ENCODE data around the gene NIM1K.

NIM1K gene

GRCh38 chr5:43232943-43233833, 41.2 kb downstream of the NIM1K start:
- no peaks in the 10 kb centered on the region for H3K36me3 ChIP-seq (ENCODE audit: insufficient read depth, low read depth, low read length)
- H3K9me3 ChIP-seq (ENCODE audit: insufficient read depth, low read depth, low read length): no peaks in the 10 kb centered on the region
- no peaks in the 10 kb centered on the region for H3K27me3 ChIP-seq (ENCODE audit: insufficient read depth, low read length)
- H3K9ac ChIP-seq (ENCODE audit: low read depth, low read length): no peak overlapping the region
- no peak overlapping the region for H3K4me3 ChIP-seq (ENCODE audit: low read length)
- H3K27ac ChIP-seq (ENCODE audit: low read length): no peak overlapping the region
- no peaks in the 10 kb centered on the region for H3K4me1 ChIP-seq (ENCODE audit: insufficient read depth, low read length)

GRCh38 chr5:43233946-43234345, 41.9 kb downstream of the NIM1K start:
- Histone ChIP-seq H3K4me3 (ENCODE audit: low read length) (no peak overlapping the region), H3K9ac (ENCODE audit: low read depth, low read length) (no peak overlapping the region)

GRCh38 chr5:43236653-43237355, 44.8 kb downstream of the NIM1K start:
- H3K27me3 ChIP-seq (ENCODE audit: insufficient read depth, low read length): no peaks in the 10 kb centered on the region
- no peaks in the 10 kb centered on the region for H3K9me3 ChIP-seq (ENCODE audit: insufficient read depth, low read depth, low read length)
- no peaks in the 10 kb centered on the region for H3K4me1 ChIP-seq (ENCODE audit: insufficient read depth, low read length)
- no peak overlapping the region for H3K27ac ChIP-seq (ENCODE audit: low read length)
- H3K36me3 ChIP-seq (ENCODE audit: insufficient read depth, low read depth, low read length): no peaks in the 10 kb centered on the region
- no peak overlapping the region for H3K4me3 ChIP-seq (ENCODE audit: low read length)
- H3K9ac ChIP-seq (ENCODE audit: low read depth, low read length): no peak overlapping the region

More at GRCh38 chr5:43233946-43234345, 41.9 kb downstream of the NIM1K start:
- Histone ChIP-seq H3K9me3 (ENCODE audit: insufficient read depth, low read depth, low read length) (no peaks in the 10 kb centered on the region), H3K36me3 (ENCODE audit: insufficient read depth, low read depth, low read length) (no peaks in the 10 kb centered on the region), H3K27ac (ENCODE audit: low read length) (no peak overlapping the region), H3K27me3 (ENCODE audit: insufficient read depth, low read length) (no peaks in the 10 kb centered on the region), H3K4me1 (ENCODE audit: insufficient read depth, low read length) (no peaks in the 10 kb centered on the region)

- no peaks in the 10 kb centered on the region for H3K27me3 ChIP-seq (ENCODE audit: insufficient read depth, low read length)
- H3K9me3 ChIP-seq (ENCODE audit: insufficient read depth, low read depth, low read length): no peaks in the 10 kb centered on the region
- no peaks in the 10 kb centered on the region for H3K36me3 ChIP-seq (ENCODE audit: insufficient read depth, low read depth, low read length)
Measured at GRCh38 chr5:43242196-43242595, 50.2 kb downstream of the NIM1K start.

GRCh38 chr5:43243270-43243669, 51.2 kb downstream of the NIM1K start:
- H3K36me3 ChIP-seq (ENCODE audit: insufficient read depth, low read depth, low read length): no peaks in the 10 kb centered on the region
- H3K4me3 ChIP-seq (ENCODE audit: low read length): no peak overlapping the region
- no peaks in the 10 kb centered on the region for H3K27me3 ChIP-seq (ENCODE audit: insufficient read depth, low read length)
- no peak overlapping the region for H3K27ac ChIP-seq (ENCODE audit: low read length)
- no peaks in the 10 kb centered on the region for H3K9me3 ChIP-seq (ENCODE audit: insufficient read depth, low read depth, low read length)
- H3K9ac ChIP-seq (ENCODE audit: low read depth, low read length): no peak overlapping the region
- H3K4me1 ChIP-seq (ENCODE audit: insufficient read depth, low read length): no peaks in the 10 kb centered on the region

More at GRCh38 chr5:43242196-43242595, 50.2 kb downstream of the NIM1K start:
- Histone ChIP-seq H3K27ac (ENCODE audit: low read length) (no peak overlapping the region), H3K9ac (ENCODE audit: low read depth, low read length) (no peak overlapping the region), H3K4me3 (ENCODE audit: low read length) (no peak overlapping the region), H3K4me1 (ENCODE audit: insufficient read depth, low read length) (no peaks in the 10 kb centered on the region)

- Histone ChIP-seq H3K27ac (ENCODE audit: low read length) (no peak overlapping the region), H3K9ac (ENCODE audit: low read depth, low read length) (no peak overlapping the region), H3K4me3 (ENCODE audit: low read length) (no peak overlapping the region), H3K36me3 (ENCODE audit: insufficient read depth, low read depth, low read length) (no peaks in the 10 kb centered on the region), H3K4me1 (ENCODE audit: insufficient read depth, low read length) (no peaks in the 10 kb centered on the region), H3K27me3 (ENCODE audit: insufficient read depth, low read length) (no peaks in the 10 kb centered on the region), H3K9me3 (ENCODE audit: insufficient read depth, low read depth, low read length) (no peaks in the 10 kb centered on the region)
Measured at GRCh38 chr5:43244823-43245565, 53.0 kb downstream of the NIM1K start.

- H3K9me3 ChIP-seq (ENCODE audit: insufficient read depth, low read depth, low read length): no peaks in the 10 kb centered on the region
- no peaks in the 10 kb centered on the region for H3K4me1 ChIP-seq (ENCODE audit: insufficient read depth, low read length)
- no peak overlapping the region for H3K27ac ChIP-seq (ENCODE audit: low read length)
- no peaks in the 10 kb centered on the region for H3K27me3 ChIP-seq (ENCODE audit: insufficient read depth, low read length)
- H3K9ac ChIP-seq (ENCODE audit: low read depth, low read length): no peak overlapping the region
- H3K4me3 ChIP-seq (ENCODE audit: low read length): no peak overlapping the region
- H3K36me3 ChIP-seq (ENCODE audit: insufficient read depth, low read depth, low read length): no peaks in the 10 kb centered on the region
Measured at GRCh38 chr5:43245724-43246385, 53.8 kb downstream of the NIM1K start.

- Histone ChIP-seq H3K36me3 (ENCODE audit: insufficient read depth, low read depth, low read length) (no peaks in the 10 kb centered on the region), H3K4me3 (ENCODE audit: low read length) (no peak overlapping the region), H3K27ac (ENCODE audit: low read length) (no peak overlapping the region), H3K4me1 (ENCODE audit: insufficient read depth, low read length) (no peaks in the 10 kb centered on the region), H3K27me3 (ENCODE audit: insufficient read depth, low read length) (no peaks in the 10 kb centered on the region), H3K9ac (ENCODE audit: low read depth, low read length) (no peak overlapping the region), H3K9me3 (ENCODE audit: insufficient read depth, low read depth, low read length) (no peaks in the 10 kb centered on the region)
Measured at GRCh38 chr5:43251754-43252153, 59.7 kb downstream of the NIM1K start.

- no peak overlapping the region for H3K4me3 ChIP-seq (ENCODE audit: low read length)
- H3K27ac ChIP-seq (ENCODE audit: low read length): no peak overlapping the region
- no peaks in the 10 kb centered on the region for H3K4me1 ChIP-seq (ENCODE audit: insufficient read depth, low read length)
- H3K9ac ChIP-seq (ENCODE audit: low read depth, low read length): no peak overlapping the region
- H3K9me3 ChIP-seq (ENCODE audit: insufficient read depth, low read depth, low read length): no peaks in the 10 kb centered on the region
- H3K27me3 ChIP-seq (ENCODE audit: insufficient read depth, low read length): no peaks in the 10 kb centered on the region
- no peaks in the 10 kb centered on the region for H3K36me3 ChIP-seq (ENCODE audit: insufficient read depth, low read depth, low read length)
Measured at GRCh38 chr5:43255704-43256103, 63.7 kb downstream of the NIM1K start.

GRCh38 chr5:43256261-43256966, 64.4 kb downstream of the NIM1K start:
- no peaks in the 10 kb centered on the region for H3K36me3 ChIP-seq (ENCODE audit: insufficient read depth, low read depth, low read length)
- H3K9me3 ChIP-seq (ENCODE audit: insufficient read depth, low read depth, low read length): no peaks in the 10 kb centered on the region
- H3K4me1 ChIP-seq (ENCODE audit: insufficient read depth, low read length): no peaks in the 10 kb centered on the region
- no peak overlapping the region for H3K27ac ChIP-seq (ENCODE audit: low read length)
- no peak overlapping the region for H3K9ac ChIP-seq (ENCODE audit: low read depth, low read length)
- no peaks in the 10 kb centered on the region for H3K27me3 ChIP-seq (ENCODE audit: insufficient read depth, low read length)
- no peak overlapping the region for H3K4me3 ChIP-seq (ENCODE audit: low read length)

- H3K4me3 ChIP-seq (ENCODE audit: low read length): no peak overlapping the region
- H3K9ac ChIP-seq (ENCODE audit: low read depth, low read length): no peak overlapping the region
- no peak overlapping the region for H3K27ac ChIP-seq (ENCODE audit: low read length)
- no peaks in the 10 kb centered on the region for H3K27me3 ChIP-seq (ENCODE audit: insufficient read depth, low read length)
- H3K4me1 ChIP-seq (ENCODE audit: insufficient read depth, low read length): no peaks in the 10 kb centered on the region
- no peaks in the 10 kb centered on the region for H3K9me3 ChIP-seq (ENCODE audit: insufficient read depth, low read depth, low read length)
- H3K36me3 ChIP-seq (ENCODE audit: insufficient read depth, low read depth, low read length): no peaks in the 10 kb centered on the region
Measured at GRCh38 chr5:43258116-43258515, 66.1 kb downstream of the NIM1K start.
